CD4-positive, alpha-beta T cell (primary cell): ENCODE data around the gene FNIP2. TPM values are rescaled to one million over a fixed set of nuclear protein-coding genes. Genes with fewer than 3 reads are reported as not detected.

Experiments used
- ATAC-seq: fragments of 200-7000 bp; cut with Tn5 transposase; one replicate; pipeline ENCODE4 v1.10.0; 2022; ENCODE audit warnings: mild to moderate bottlenecking; ENCODE audit not compliant: poor library complexity
- CTCF ChIA-PET: fragments of 350-600 bp; sonication (Branson Sonifier 250); formaldehyde crosslinking; loops from one replicate; lab custom pipeline; 2021; ENCODE audit warnings: antibody characterized with exemption, inconsistent platforms; lab: Charles Lee
- POLR2A ChIA-PET: fragments of 350-600 bp; sonication (Branson Sonifier 250); formaldehyde crosslinking; loops from one replicate; lab custom pipeline; 2021; ENCODE audit warnings: antibody characterized with exemption, inconsistent platforms; lab: Charles Lee
- DNase-seq, 14 experiments: peaks; one replicate each; pipeline ENCODE4 v3.0.0-alpha.2; 2013 to 2020; ENCODE audit warnings: mixed read lengths in 2 of 14
- H3K27ac ChIP-seq, 2 donors: one replicate each; pipeline versions ENCODE4 v1.5.1 to v1.7.0; 2013; ENCODE audit warnings: low read length in 2 of 2, low read depth in 1 of 2, mild to moderate bottlenecking in 1 of 2
- H3K27me3 ChIP-seq, 2 experiments: 1 replicate in 1 of 2; 2 replicates in 1 of 2; pipeline versions ENCODE4 v1.6.1 to v1.7.0; 2013; ENCODE audit warnings: low read length in 2 of 2, control low read depth in 1 of 2, mild to moderate bottlenecking in 1 of 2, moderate library complexity in 1 of 2; ENCODE audit not compliant: insufficient read depth in 2 of 2, control insufficient read depth in 1 of 2
- H3K36me3 ChIP-seq: one replicate; pipeline ENCODE4 v1.6.1; 2013; ENCODE audit warnings: low read length, control low read depth; ENCODE audit not compliant: insufficient read depth
- H3K4me1 ChIP-seq: one replicate; pipeline ENCODE4 v1.6.1; 2013; ENCODE audit warnings: low read length, control low read depth; ENCODE audit not compliant: insufficient read depth
- H3K4me3 ChIP-seq: one replicate; pipeline ENCODE4 v1.5.1; 2013; ENCODE audit warnings: mild to moderate bottlenecking, low read length, moderate library complexity
- H3K9me3 ChIP-seq, 2 experiments: 1 replicate in 1 of 2; 2 replicates in 1 of 2; pipeline versions ENCODE4 v1.6.1 to v1.7.0; 2013; ENCODE audit warnings: low read length in 2 of 2, mild to moderate bottlenecking in 2 of 2, control low read depth in 1 of 2, moderate library complexity in 1 of 2; ENCODE audit not compliant: control insufficient read depth in 1 of 2, insufficient read depth in 1 of 2
- H3K27ac Mint-ChIP-seq: one replicate; pipeline ENCODE4 v1.8.0; 2020; ENCODE audit warnings: mixed read lengths
- H3K27me3 Mint-ChIP-seq: one replicate; pipeline ENCODE4 v1.8.0; 2021; ENCODE audit warnings: mixed read lengths
- H3K36me3 Mint-ChIP-seq: one replicate; pipeline ENCODE4 v1.8.0; 2021; ENCODE audit warnings: low read depth, mixed read lengths
- H3K4me1 Mint-ChIP-seq: one replicate; pipeline ENCODE4 v1.8.0; 2021; ENCODE audit warnings: low read depth, mixed read lengths
- H3K4me3 Mint-ChIP-seq: one replicate; pipeline ENCODE4 v1.8.0; 2020; ENCODE audit warnings: mild to moderate bottlenecking, mixed read lengths
- H3K9me3 Mint-ChIP-seq: one replicate; pipeline ENCODE4 v1.8.0; 2020; ENCODE audit warnings: mixed read lengths
- intact Hi-C, 2 experiments: fragments of 100-400 bp; cut with DNase I in 1 of 2; cut with micrococcal nuclease in 1 of 2; formaldehyde crosslinking; loops; one replicate each; pipeline versions ENCODE4 v1.15.1 to v1.9.0; 2023 to 2025; cut with DNase I, micrococcal nuclease
- total RNA-seq, 174 experiments: library from RNA in 2 of 174; stranded (reverse) in 2 of 174; gene quantifications; one replicate each; pipeline ENCODE4 v1.2.3 and lab custom pipeline; 2021 to 2026
- TF ChIP-seq, protein P1 (sequence below): fragments of 200-600 bp; IDR thresholded peaks from one replicate; pipeline ENCODE4 v1.8.0; 2022; ENCODE audit warnings: antibody characterized with exemption, mild to moderate bottlenecking

The FNIP2 gene
- total RNA-seq, 2 experiments from 2014 or later = 7.5 to 7.7 TPM

GRCh38 chr4:158809611-158810486 is 41.0 kb downstream of the FNIP2 start:
- H3K27me3 Mint-ChIP-seq = no peaks in the 10 kb centered on the region
- H3K4me3 Mint-ChIP-seq = peak overlapping the region; percentile 84
- no peaks in the 10 kb centered on the region for H3K9me3 Mint-ChIP-seq
- peak overlapping the region; percentile 52 for H3K27ac Mint-ChIP-seq
- ChIA-PET CTCF (interaction anchor here (1.3 kb wide), 1 partner anchor 9 kb away, joined by 5 read pairs; no protein-coding TSS in a partner anchor), POLR2A (interaction anchor here (0.6 kb wide), 1 partner anchor 241 kb away, joined by 3 read pairs; no protein-coding TSS in a partner anchor)
- no peaks in the 10 kb centered on the region for H3K36me3 Mint-ChIP-seq
- peaks cover 14% of the 10 kb centered on the region for H3K4me1 ChIP-seq
- TF ChIP-seq, protein P1, sequence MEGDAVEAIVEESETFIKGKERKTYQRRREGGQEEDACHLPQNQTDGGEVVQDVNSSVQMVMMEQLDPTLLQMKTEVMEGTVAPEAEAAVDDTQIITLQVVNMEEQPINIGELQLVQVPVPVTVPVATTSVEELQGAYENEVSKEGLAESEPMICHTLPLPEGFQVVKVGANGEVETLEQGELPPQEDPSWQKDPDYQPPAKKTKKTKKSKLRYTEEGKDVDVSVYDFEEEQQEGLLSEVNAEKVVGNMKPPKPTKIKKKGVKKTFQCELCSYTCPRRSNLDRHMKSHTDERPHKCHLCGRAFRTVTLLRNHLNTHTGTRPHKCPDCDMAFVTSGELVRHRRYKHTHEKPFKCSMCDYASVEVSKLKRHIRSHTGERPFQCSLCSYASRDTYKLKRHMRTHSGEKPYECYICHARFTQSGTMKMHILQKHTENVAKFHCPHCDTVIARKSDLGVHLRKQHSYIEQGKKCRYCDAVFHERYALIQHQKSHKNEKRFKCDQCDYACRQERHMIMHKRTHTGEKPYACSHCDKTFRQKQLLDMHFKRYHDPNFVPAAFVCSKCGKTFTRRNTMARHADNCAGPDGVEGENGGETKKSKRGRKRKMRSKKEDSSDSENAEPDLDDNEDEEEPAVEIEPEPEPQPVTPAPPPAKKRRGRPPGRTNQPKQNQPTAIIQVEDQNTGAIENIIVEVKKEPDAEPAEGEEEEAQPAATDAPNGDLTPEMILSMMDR = no peak
- H3K27ac ChIP-seq = peak overlapping the region in 1 of 2 donors; percentile 64
- H3K9me3 ChIP-seq = no peaks in the 10 kb centered on the region
- intact Hi-C loops = no loop called here
- DNase-seq = peak in 3 of 14 experiments; percentile 61 to 68 (median 66)
- no peak overlapping the region for H3K4me3 ChIP-seq
- H3K36me3 ChIP-seq = no peaks in the 10 kb centered on the region
- H3K27me3 ChIP-seq = no peaks in the 10 kb centered on the region
- H3K4me1 Mint-ChIP-seq = peaks cover 46% of the 10 kb centered on the region
- peak; percentile 74 for ATAC-seq

DNA sequence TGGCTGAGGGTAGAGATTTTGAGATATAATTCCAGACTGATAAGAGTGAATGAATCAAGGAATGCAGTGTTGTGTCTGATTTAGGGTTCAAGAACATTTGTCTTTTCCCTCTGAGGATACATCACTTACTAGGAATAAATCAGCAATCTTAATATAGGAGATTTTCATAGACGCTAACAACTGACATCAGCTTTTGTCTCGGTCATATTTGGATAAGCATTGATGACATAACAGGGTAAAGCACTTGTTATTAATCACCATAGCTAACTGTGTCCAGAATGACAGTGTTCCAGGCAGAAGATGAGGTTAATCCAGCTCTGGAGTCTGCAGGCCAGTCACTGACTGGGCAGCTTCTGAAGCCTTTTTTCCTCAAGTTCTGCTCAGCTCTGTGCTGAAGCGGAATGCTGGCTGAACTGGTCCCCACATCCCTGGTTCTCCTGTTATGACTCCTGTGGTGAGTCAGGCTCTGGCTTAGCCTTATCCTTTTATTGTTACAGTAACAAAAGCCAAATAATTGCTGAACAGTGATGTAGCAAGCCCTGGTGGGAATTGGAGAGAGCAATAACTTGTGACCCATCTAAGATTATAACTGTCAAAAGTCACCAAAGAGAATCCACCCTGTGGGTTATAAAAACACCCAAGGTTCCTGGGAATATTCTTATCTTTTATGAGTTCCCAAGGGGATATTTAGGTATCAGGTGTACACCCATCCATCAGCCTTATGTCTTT is 41.8 kb downstream of the FNIP2 start:
- CTCF ChIA-PET = interaction anchor here (1.3 kb wide), 1 partner anchor 8 kb away, joined by 5 read pairs; no protein-coding TSS in a partner anchor
- DNase-seq (peak in 2 of 14 experiments; percentile 40 to 47), ATAC-seq (no peak)
- H3K27me3 Mint-ChIP-seq = no peaks in the 10 kb centered on the region
- H3K4me3 Mint-ChIP-seq = peak overlapping the region; percentile 84
- POLR2A ChIA-PET = interaction anchor here (0.6 to 1.5 kb wide), 3 partner anchors 41 to 241 kb away, joined by 3 to 8 read pairs (median 3); partner anchors contain the start of gene FNIP2
- peak overlapping the region; percentile 52 for H3K27ac Mint-ChIP-seq
- peak overlapping the region in 1 of 2 donors; percentile 64 for H3K27ac ChIP-seq
- H3K4me1 ChIP-seq = peaks cover 14% of the 10 kb centered on the region
- intact Hi-C loops = loop anchor here in 1 of 2 experiments (1.0 kb wide), 1 partner anchor 41 kb away; the partner anchor contains the start of gene FNIP2
- no peak overlapping the region for H3K4me3 ChIP-seq
- peaks cover 0 to 4% of the 10 kb centered on the region in 2 experiments for H3K9me3 ChIP-seq
- H3K27me3 ChIP-seq = no peaks in the 10 kb centered on the region
- no peaks in the 10 kb centered on the region for H3K36me3 Mint-ChIP-seq
- TF ChIP-seq, protein P1 = no peak
- peaks cover 46% of the 10 kb centered on the region for H3K4me1 Mint-ChIP-seq
- H3K36me3 ChIP-seq = no peaks in the 10 kb centered on the region
- H3K9me3 Mint-ChIP-seq = no peaks in the 10 kb centered on the region

GRCh38 chr4:158811216-158811540 is 42.4 kb downstream of the FNIP2 start:
- no peaks in the 10 kb centered on the region for H3K9me3 Mint-ChIP-seq
- Histone ChIP-seq H3K9me3 (peaks cover 0 to 4% of the 10 kb centered on the region in 2 experiments), H3K4me1 (peaks cover 14% of the 10 kb centered on the region), H3K36me3 (no peaks in the 10 kb centered on the region), H3K4me3 (no peak overlapping the region), H3K27ac (peak overlapping the region in 1 of 2 donors; percentile 64), H3K27me3 (no peaks in the 10 kb centered on the region)
- intact Hi-C loops = loop anchor here in 1 of 2 experiments (1.0 kb wide), 1 partner anchor 42 kb away; the partner anchor contains the start of gene FNIP2
- DNase-seq (peak in 1 of 14 experiments; percentile 14), ATAC-seq (no peak)
- TF ChIP-seq, protein P1 = no peak
- no peaks in the 10 kb centered on the region for H3K36me3 Mint-ChIP-seq
- H3K4me3 Mint-ChIP-seq = no peak overlapping the region
- ChIA-PET POLR2A (interaction anchor here (0.7 to 1.5 kb wide), 2 partner anchors 42 to 45 kb away, joined by 3 to 8 read pairs; partner anchors contain the start of gene FNIP2), CTCF (no interaction called here)
- peak overlapping the region; percentile 52 for H3K27ac Mint-ChIP-seq
- peaks cover 46% of the 10 kb centered on the region for H3K4me1 Mint-ChIP-seq
- no peaks in the 10 kb centered on the region for H3K27me3 Mint-ChIP-seq
